Medulla oblongata (tissue), 1 donor: ENCODE measurements around the gene DLGAP4.

Source experiments
- DNase-seq: peaks from one replicate; pipeline ENCODE4 v3.0.0-alpha.2; 2015; ENCODE audit errors: extremely low spot score

DLGAP4 gene

DNA sequence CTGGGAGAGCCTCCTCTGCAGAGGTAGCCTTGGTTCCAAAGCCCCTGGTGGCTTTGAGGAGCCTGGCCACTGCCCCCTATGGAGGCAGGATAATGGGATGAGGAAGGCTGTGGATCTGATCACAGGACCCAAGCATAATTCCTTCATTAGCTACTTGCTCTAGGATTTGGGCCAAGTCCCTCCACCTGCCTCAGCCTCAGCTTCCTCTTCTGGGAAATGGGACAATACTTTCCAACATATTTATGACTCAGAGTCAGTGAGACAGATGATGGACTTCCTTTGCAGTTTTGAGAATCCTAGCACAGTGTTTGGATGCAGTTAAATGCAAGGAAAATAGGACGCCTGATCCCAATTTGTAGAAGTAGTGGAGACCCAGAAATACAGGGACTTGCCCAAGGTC, 171.3 kb downstream of the DLGAP4 start:
- no peak for DNase-seq

DNA sequence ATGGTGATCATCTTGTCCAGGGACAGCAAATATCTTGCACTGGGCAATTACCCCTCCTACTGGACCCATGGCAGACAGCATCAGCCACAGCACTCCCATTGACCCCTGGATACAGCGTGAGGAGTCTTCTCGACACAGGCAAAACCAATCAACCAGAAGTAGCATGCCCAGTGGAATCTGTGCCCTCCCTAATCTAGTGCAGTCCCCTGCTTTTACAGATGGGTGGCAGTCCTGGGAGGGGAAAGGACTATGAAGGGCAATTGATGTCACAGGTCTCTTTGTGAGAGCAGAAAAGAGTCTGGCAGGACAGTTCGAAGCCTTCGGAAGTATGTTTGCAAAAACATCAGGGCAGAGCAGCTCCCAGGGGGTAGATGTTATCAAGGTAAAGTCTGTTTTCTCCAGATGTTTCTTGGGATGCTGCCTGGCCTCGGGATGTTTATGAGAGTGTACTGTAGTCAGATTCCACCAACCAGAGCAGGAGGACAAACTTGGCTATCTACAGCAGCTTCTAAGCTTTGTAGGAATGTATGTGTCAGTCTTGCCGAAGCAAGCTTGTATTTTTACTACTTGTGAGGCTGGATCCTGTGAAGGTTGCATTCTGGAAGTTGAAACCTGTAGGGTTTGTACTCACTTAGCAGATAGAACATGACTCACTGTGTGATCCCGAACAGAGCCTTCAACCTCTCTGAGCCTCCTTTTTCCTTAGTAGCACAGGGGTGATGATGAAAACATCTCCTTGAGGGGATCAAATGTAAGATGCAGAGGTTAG, 172.2 kb downstream of the DLGAP4 start:
- no peak for DNase-seq

DNA sequence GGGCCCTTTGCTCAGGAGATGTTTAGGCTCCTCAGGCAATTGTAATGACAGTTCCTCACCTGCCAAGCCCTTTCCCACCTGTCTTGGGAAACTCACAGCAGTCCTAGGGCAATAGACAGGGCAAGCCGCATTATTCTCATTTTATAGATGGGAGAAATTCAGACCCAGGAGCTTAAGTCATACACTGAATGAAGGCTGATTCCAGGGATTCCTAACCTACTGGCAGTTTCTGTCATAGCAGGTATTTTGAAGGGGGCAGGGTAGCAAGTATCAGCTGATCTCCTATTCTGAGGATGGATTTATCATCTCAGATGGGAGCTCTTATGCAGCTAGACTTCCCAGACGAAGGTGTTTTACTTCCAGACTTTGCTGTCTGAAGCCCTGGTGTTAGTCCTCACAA, 173.8 kb downstream of the DLGAP4 start:
- DNase-seq: no peak

DNA sequence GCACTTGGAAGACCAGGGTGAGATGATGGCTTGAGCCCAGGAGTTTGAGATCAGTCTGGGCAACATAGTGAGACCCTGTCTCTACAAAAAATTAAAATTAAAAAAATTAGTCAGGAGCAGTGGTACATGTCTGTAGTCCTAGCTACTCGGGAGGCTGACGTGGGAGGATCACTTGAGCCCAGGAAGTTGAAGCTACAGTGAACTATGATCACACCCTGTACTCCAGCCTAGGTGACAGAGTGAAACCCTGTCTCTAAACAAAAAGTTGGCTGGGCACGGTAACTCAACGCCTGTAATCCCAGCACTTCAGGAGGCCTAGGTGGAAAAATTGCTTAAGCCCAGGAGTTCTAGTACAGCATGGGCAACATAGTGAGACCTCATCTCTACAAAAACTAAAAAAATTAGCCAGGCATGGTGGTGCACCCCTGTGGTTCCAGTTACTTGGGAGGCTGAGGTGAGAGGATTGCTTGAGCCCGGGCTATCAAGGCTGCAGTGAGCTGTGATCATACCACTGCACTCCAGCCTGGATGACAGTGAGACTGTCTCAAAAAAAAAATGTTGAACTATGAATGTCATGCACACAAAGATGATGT, 174.4 kb downstream of the DLGAP4 start:
- no peak for DNase-seq

DNA sequence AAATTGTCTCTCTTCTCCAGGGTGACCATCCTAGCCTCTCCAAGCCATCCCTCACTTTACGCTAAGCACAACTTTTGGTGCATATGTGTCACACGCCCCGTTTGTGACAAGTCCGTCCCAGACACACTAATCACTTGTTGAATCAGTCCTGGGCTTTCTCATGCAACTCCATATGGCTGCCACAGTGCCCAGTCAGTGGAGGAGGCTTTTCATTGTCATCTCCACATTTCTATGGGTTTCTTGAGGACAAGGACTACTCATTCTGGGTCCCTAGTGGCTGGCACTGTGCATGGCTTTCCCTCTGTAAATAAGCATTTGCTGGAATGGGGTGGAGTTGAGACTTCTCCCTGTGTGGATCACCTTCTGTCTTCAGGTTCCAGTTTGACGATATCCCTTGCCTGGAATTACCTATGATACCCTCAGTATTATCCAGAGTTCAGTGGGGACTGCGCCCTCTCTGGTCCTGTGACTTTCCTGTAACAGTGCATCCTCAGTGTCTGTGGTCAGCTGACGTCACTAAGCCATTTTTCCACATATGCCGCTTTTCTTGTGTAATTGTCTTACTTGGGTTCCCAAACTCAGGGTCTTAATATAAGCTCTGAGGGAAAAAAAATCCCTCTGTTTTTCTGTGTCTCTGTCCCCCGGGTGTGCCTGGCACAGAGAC, 175.4 kb downstream of the DLGAP4 start:
- DNase-seq: peak; percentile 47

DNA sequence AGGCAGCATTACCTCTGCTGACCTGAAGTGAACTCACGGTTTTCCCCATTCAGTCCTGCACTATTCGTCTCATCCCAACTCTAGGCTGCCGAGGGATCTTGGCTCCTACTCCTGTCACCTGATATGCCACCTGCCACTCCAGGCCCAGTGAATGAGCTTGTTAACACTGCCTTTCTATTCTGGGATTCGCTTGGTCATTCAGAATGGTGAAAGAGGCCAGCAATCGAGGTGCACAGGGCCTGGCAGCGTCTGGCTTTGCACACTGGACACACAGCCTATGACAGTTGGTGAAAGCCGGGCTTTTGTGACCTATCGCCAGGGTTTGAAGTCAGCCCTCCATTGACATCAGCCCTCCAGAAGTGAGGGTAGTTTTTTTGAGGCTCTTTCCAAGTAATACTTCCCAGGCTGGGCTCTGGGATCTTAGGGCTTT, 175.9 kb downstream of the DLGAP4 start:
- DNase-seq: peak; percentile 88

DNA sequence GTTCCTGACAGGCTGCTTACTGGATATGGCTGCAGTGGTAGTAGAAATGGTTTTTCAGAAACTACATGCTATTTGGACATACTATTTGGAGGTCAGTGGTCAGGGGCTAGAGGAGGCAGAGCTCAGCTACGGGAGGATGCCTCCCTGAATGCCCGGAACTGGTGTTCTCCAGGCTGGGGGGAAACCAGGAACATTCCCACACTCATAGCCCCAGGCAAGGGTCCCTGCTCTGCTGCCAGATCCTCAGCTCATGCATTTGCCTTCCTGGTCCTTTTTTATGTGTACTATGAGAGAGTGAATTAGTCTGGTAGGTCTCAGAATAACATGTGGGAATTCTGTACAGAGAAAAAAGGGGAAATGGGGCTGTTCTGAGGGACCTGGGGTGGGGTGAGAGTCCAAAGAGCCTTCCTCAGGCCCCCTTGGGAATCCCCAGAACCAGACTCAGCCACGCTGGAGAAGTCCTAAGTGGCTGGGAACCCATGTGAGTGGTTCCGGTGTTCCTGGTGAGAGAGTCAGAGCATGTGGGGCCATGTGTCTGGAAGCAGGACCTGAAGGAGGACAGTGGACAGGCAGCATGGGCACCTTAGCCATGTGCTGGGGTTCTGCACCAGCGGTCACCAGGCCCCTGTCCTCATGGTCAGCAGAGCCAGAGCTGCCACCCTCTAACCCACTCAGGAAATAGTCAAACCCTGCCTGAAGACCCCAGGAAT, 177.2 kb downstream of the DLGAP4 start:
- no peak for DNase-seq

DNA sequence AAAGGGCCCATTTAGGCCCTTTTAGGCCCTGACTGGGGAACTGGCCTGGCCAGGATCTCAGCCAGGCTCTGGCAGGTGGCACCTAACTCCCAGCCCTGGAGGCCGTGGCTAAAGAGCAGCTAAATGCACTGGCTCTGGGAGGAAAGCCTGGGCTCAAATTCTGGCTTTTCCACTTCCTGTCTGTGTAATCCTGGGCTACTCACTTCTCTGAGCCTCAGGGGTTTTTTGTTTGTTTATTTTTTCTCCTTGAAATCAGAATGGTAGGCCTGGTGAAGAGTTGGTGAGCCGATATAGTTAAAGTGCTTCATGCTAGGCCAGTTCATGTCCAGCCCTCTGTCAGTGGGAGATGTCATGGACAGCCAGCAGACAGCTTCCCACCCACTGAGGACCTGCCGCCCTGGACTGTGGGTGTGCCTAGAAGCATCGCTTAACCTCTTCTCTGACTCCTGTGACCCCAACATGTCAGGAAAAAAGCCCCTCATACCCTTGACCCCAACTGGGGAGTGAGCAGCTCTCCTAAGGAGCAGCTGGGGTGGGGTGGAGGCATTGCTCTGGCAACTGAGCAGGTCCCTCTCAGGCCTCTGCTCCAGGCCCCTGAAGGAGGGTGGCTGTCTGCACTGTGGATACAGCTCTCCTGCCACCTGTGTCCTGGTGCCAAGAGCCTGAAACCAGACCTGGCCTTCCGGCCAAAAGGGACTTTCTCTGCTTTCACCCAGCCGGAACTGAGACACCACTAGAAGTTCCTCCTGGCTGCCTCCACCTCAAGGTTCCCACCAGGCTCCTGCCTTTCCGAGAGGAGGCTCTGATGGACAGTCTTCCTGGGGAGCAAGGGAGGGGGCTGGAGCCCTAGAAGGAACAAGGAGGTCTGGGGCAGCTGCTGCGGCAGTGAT, 178.0 kb downstream of the DLGAP4 start:
- DNase-seq: no peak

DNA sequence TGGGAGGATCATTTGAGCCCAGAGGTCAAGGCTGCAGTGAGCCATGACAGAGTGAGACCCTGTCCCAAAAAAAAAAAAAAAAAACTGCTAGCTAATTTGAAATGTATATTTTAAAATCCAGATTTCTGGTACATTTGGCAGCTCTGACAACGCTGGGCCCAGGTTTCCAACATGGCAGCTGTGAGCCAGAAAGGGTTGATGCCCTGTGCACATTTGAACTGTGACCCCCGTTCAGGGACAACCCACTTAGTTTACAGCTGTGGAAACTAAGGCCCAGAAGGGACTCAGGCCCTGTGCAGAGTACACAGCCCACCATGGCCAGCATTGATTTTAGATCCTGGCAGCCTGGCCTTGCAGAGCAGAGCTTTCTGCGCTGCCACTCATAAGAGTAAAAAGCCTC, 179.1 kb downstream of the DLGAP4 start:
- no peak for DNase-seq

DNA sequence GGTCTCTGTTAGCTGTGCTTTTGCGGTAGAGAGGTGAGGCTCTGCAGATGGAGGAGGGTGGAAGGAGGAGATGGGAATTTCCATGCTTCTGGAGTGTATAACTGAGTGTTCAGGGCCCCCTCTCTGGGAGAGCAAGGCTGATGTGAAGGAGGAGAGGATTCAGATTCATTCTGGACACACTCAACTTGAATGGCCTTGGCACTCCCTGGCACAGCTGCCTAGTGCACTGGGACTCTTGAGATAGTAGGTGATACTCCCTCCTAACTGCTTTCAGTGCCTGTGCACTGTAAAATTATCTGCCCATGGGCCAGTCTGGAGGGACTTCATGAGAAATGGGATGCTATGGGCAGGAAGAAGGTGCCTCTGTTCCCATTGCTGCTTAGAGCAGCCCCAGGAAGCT, 180.9 kb downstream of the DLGAP4 start:
- no peak for DNase-seq

DNA sequence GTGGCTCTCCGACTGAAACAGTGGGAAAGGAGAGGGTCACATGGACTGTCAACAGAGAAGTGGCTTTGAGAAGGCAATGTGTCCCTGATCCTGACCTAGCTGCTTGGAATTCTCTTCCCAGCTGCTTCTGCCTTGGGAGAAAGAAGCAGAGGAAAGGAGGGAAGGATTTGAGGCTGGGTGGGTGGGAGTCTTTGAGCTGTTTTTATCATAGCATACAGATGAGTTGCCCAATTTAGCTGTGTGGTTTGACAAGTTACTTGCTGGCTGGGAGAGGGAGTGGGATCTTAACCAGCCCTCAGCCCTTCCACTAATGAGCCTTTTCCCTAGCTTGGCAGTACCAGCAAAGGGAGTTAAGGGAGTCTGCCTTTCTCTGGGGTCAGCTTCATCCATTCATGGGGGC, 184.1 kb downstream of the DLGAP4 start:
- DNase-seq: no peak

DNA sequence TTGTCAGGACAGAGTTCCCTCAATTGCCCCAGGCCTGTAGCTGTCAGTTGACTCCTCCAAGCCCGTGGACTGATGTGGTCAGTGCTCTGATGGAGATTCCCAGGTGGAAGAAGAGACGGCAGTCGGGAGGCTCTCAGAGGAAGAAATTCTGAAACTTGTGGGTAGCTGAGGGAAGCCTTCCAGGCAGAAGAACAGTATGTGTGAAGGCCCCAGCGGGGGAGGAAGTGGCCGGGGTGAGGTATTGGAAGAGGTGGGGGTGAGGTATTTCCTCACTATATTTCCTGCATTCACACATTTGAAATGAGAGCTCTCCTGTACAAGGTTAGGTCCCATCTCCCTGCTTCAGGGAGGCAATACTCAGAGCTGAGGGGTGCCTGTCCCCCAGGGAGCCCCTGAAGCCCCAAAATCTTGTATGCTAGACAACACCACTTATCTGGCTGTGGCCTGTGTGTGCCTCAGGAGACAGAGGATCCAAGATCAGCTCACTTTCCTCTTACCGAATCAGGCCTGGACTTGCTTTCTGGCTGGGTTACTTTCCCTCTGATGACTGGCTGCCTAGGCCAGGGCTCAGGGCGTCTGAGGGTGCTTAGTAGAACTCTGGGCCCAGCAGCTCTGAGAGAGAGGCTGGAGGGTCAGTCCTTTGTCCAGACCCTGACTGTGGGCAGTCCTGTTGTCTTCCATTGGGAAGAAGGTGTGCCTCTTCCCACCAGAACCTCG, 185.9 kb downstream of the DLGAP4 start:
- DNase-seq: no peak

DNA sequence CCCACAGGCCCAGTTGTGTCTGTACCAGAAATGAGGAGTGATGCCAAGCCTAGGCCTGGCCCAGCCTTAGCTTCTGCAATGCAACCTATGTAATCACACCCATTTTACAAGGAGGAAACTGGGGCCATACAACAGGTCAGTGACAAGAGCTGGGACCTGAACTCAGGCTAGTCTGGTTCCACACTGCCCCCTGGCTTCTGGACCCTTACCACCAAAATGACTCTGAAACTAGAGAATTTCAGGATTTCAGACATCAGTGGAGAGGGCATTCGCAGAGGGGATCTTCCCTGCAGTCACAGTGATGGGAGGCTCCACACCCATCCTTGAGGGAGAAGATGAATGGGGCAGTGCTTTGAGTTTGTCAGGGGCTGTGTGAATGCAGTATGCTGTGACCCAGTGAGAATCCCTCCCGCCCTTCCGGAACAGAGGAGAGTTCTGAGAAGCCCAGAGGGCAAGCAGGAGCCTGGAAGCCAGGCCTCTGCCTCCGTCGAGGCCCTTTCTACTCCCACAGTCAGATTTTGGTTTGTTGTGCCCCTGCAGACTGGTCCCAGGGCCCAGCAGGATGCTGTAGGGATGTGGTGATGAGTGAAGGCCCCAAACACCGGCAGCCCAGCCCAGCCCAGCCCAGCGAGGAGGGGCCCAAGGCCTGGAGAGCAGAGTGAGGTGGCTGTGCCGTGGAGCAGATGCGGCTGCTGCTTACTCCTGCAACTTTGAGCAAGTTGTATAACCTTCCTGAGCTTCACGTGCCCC, 187.1 kb downstream of the DLGAP4 start:
- DNase-seq: peak; percentile 35

DNA sequence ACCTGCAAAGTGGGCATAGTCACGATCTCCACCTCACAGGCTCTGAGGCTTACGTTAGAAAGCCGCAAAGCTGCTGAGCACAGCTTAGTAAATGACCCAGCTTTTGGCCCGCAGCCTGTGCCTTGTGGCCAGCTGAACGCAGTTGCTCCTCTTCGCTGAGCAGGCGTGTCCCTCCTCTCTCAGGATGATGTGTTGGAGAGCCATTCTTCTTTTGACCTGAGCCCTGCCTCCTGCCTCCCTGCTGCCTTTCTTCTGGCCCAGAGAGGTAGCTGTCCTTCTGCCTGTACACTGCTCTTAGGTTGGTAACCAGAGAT, 187.6 kb downstream of the DLGAP4 start:
- peak; percentile 55 for DNase-seq

DNA sequence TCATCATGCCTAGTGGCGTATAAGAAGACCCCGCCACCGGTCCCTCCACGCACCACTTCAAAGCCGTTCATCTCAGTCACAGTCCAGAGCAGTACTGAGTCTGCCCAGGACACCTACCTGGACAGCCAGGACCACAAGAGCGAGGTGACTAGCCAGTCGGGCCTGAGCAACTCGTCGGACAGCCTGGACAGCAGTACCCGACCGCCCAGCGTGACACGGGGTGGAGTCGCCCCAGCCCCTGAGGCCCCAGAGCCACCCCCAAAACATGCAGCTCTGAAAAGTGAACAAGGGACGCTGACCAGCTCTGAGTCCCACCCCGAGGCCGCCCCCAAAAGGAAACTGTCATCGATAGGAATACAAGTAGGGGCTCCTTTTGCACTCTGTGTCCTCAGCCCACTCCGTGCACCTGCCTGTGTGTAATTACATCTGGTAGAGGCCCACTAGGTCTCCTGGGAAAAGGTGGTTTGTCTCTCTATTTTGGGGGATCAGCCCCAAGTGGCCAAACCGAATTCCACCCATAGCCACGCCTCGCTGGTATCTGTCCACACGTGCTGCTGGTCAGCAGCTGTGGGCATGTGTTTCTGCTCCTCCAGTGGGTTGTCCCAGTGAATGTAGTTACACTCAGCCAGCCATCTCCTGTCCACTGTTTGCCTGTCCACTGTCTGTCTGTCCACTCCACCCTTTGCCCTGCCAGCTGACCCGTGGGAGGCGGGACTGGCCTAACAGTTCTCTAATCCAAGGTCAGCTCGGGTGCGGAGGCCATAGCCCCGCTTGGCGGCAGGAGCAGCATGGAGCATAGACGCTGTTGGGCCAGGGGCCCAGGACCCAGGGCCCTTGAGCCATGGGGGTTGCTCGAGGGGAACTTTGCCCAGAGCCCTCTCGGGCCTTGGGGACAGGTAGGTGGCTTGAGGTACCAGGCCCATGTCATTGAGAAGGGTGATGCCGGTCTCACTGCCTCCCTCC, 190.8 kb downstream of the DLGAP4 start:
- DNase-seq: no peak

DNA sequence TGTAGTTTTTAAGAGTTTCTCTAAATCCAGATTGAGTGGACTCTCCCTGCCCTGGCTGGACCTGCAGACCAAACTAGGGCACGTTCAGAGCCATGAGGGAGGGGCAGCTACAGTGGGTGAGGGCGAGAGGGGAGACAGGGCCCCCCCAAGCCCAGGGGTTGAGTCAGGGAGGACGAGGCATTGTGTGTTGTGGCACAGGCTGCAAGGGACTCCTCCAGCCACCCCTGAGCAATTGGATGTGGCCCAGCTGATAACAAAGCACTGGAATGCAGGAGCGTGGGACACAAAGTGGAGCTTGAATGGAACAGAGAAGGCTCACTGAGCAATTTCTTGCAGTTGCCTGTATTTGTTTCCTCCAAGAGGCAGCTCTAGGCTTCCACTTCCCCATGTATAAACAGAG, 191.7 kb downstream of the DLGAP4 start:
- no peak for DNase-seq

DNA sequence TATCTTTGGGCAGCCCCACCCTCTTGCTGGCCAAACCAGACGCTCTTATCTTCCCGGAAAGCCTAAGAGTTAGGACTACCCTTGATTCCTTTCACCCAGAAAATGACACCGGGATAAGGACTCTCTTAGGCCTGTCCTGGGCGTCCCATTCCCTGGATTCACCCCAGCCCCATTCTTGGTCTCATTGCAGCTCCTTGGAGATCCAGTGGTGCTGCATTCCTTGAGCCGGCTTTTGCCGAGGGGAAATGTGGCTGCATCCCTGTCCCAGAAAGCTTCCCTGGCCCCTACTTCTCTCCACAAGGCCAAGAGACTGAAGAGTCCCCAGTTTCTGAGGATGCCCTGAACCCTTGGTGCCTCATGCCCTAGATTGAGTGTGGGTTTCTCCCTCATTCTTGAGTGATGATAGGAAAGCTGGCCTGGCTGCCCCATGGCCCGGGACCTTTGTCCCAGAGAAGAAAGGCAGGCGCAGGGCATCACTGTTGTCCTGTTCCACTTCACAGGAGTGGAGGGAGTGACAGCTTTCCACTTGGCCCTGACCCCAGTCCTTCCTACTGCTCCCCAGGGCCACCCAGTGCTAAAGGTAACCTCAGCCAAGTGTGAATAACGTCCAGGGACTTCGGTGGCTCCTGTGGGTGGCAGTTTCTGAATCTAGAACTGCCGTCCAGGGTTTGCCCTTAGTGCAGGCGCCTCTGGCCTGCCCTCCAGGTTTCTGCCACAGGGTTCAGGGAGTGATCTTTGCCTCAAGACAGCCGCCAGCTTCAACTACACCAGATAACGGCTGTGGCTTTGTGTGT, 192.4 kb downstream of the DLGAP4 start:
- no peak for DNase-seq

DNA sequence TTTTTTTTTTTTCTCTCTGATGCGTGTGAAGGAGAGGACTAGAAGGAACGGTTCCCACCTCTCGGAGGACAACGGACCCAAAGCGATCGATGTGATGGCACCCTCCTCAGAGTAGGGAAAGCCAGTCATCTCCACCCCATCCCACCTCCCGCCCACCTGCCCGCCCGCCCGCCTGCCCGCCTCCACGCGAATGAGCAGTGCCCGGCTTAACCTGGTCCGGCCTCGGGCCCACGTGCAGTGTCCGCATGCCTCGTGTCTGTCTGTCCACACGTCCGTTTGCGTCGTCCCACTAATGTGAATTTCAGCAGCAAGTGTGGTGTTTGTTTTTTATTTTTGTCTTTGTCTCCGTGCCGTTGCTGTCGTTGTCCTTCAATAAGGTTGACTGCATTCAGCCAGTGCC, 193.1 kb downstream of the DLGAP4 start:
- DNase-seq: no peak
